UCSD-AML1 (cell line): ENCODE data around the gene DYNC1LI2.
"Not testable (repeated sequence)": the region's sequence is repeated elsewhere in the genome, so short reads cannot be mapped to it uniquely, and the experiment has no call there.

Experiments
- DNase-seq: peaks from one replicate; lab custom pipeline; 2025; ENCODE audit not compliant: unreplicated experiment; lab: John Stamatoyannopoulos, UW

The DYNC1LI2 gene

GRCh38 chr16:66751303-66751991, at the start of gene DYNC1LI2:
Gene DYNC1LI2, minus strand, starts transcription at chr16:66751609. Its CDS starts 18 bp downstream, at chr16:66751591.
- peak; percentile 85 for DNase-seq

- DNase-seq: no peak
These were observed 49.4 kb upstream of the DYNC1LI2 start for GRCh38 chr16:66800856-66801255.

- DNase-seq: no peak
These were observed 46.8 kb upstream of the DYNC1LI2 start for GRCh38 chr16:66798161-66798560.

GRCh38 chr16:66793984-66794383, 42.6 kb upstream of the DYNC1LI2 start:
- DNase-seq: not testable (repeated sequence)

GRCh38 chr16:66790130-66790733, 38.8 kb upstream of the DYNC1LI2 start:
- DNase-seq: no peak

GRCh38 chr16:66787427-66787826, 36.0 kb upstream of the DYNC1LI2 start:
- DNase-seq: no peak

- DNase-seq: no peak
These were observed 35.1 kb upstream of the DYNC1LI2 start for GRCh38 chr16:66786551-66786950.

- DNase-seq: no peak
These were observed 25.0 kb upstream of the DYNC1LI2 start for GRCh38 chr16:66776457-66776856.

- no peak for DNase-seq
These were observed 23.6 kb upstream of the DYNC1LI2 start for GRCh38 chr16:66774981-66775380.

GRCh38 chr16:66758086-66758485, 6.7 kb upstream of the DYNC1LI2 start:
- no peak for DNase-seq

- DNase-seq: no peak
These were observed 3.4 kb upstream of the DYNC1LI2 start for GRCh38 chr16:66754819-66755218.

GRCh38 chr16:66754211-66754610, 2.8 kb upstream of the DYNC1LI2 start:
- DNase-seq: no peak

GRCh38 chr16:66752958-66753357, 1.5 kb upstream of the DYNC1LI2 start:
- no peak for DNase-seq

- no peak for DNase-seq
These were observed 970 bp upstream of the DYNC1LI2 start for GRCh38 chr16:66752379-66752778.

GRCh38 chr16:66751992-66752322, 548 bp upstream of the DYNC1LI2 start:
- no peak for DNase-seq

GRCh38 chr16:66751053-66751302, 431 bp downstream of the DYNC1LI2 start:
- peak; percentile 49 for DNase-seq

GRCh38 chr16:66750279-66751052, 943 bp downstream of the DYNC1LI2 start:
- DNase-seq: no peak

- peak; percentile 62 for DNase-seq
These were observed 4.7 kb downstream of the DYNC1LI2 start for GRCh38 chr16:66746682-66747081.

- no peak for DNase-seq
These were observed 5.4 kb downstream of the DYNC1LI2 start for GRCh38 chr16:66746048-66746447.

GRCh38 chr16:66741950-66742808, 9.2 kb downstream of the DYNC1LI2 start:
- no peak for DNase-seq

GRCh38 chr16:66741169-66741900, 10.1 kb downstream of the DYNC1LI2 start:
- peak; percentile 17 for DNase-seq
